ENCODE data around the gene IGFBPL1.

DNA sequence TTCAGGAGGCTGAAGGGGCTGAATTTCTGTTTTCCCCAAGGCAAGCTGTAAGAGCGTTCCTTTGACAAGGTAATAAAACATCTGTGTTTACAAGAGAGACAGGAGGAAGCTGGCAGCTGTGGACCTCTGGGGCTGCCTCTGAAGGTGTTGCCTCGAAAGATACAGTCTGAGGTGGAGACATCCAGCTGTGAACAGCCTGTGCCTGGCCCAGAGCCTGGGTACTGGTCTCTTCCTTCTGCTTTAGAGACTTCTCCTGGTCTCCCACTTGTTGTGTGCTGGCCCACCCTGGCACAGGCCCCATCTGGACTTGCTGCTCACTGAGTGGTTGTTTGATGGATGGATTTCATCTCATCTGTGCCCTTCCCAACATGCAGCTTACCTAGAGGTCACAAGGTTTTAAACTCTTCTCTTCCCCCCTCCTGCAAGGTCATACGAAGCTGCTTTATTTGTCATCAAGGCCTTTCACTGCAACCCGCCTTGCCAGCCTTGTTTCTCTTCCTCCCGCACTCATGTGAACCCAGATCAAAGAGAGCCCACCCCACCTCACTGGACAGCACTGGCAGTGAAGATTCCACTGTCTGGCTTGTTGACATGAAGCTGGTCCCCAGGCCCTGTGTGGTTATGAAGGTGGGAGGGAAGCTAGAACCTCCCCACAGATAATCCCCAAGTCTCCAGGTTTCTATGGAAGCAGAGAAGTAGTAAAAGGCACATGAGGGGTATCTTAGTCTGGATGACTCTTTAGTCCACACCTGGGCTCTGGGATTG lies 66.7 kb downstream of the IGFBPL1 start:
- TF ChIP-seq, protein P1, sequence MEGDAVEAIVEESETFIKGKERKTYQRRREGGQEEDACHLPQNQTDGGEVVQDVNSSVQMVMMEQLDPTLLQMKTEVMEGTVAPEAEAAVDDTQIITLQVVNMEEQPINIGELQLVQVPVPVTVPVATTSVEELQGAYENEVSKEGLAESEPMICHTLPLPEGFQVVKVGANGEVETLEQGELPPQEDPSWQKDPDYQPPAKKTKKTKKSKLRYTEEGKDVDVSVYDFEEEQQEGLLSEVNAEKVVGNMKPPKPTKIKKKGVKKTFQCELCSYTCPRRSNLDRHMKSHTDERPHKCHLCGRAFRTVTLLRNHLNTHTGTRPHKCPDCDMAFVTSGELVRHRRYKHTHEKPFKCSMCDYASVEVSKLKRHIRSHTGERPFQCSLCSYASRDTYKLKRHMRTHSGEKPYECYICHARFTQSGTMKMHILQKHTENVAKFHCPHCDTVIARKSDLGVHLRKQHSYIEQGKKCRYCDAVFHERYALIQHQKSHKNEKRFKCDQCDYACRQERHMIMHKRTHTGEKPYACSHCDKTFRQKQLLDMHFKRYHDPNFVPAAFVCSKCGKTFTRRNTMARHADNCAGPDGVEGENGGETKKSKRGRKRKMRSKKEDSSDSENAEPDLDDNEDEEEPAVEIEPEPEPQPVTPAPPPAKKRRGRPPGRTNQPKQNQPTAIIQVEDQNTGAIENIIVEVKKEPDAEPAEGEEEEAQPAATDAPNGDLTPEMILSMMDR (IDR thresholded peaks at IDR 0.05; ENCODE audit: low read depth, low read length, missing input control), result no peak
- no peak for TF ChIP-seq GABPA (IDR thresholded peaks at IDR 0.05 in 1 of 2, conservative IDR thresholded peaks at IDR 0.05 in 1 of 2)
- TF ChIP-seq, protein P2, sequence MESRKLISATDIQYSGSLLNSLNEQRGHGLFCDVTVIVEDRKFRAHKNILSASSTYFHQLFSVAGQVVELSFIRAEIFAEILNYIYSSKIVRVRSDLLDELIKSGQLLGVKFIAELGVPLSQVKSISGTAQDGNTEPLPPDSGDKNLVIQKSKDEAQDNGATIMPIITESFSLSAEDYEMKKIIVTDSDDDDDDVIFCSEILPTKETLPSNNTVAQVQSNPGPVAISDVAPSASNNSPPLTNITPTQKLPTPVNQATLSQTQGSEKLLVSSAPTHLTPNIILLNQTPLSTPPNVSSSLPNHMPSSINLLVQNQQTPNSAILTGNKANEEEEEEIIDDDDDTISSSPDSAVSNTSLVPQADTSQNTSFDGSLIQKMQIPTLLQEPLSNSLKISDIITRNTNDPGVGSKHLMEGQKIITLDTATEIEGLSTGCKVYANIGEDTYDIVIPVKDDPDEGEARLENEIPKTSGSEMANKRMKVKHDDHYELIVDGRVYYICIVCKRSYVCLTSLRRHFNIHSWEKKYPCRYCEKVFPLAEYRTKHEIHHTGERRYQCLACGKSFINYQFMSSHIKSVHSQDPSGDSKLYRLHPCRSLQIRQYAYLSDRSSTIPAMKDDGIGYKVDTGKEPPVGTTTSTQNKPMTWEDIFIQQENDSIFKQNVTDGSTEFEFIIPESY (IDR thresholded peaks at IDR 0.05), result no peak
- TF ChIP-seq, protein P3, sequence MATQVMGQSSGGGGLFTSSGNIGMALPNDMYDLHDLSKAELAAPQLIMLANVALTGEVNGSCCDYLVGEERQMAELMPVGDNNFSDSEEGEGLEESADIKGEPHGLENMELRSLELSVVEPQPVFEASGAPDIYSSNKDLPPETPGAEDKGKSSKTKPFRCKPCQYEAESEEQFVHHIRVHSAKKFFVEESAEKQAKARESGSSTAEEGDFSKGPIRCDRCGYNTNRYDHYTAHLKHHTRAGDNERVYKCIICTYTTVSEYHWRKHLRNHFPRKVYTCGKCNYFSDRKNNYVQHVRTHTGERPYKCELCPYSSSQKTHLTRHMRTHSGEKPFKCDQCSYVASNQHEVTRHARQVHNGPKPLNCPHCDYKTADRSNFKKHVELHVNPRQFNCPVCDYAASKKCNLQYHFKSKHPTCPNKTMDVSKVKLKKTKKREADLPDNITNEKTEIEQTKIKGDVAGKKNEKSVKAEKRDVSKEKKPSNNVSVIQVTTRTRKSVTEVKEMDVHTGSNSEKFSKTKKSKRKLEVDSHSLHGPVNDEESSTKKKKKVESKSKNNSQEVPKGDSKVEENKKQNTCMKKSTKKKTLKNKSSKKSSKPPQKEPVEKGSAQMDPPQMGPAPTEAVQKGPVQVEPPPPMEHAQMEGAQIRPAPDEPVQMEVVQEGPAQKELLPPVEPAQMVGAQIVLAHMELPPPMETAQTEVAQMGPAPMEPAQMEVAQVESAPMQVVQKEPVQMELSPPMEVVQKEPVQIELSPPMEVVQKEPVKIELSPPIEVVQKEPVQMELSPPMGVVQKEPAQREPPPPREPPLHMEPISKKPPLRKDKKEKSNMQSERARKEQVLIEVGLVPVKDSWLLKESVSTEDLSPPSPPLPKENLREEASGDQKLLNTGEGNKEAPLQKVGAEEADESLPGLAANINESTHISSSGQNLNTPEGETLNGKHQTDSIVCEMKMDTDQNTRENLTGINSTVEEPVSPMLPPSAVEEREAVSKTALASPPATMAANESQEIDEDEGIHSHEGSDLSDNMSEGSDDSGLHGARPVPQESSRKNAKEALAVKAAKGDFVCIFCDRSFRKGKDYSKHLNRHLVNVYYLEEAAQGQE (IDR thresholded peaks at IDR 0.05), result no peak

Measured in liver (tissue), 3 donors.